ENCODE data around the gene DUSP16. TPM values are rescaled to one million over a fixed set of nuclear protein-coding genes. Genes with fewer than 3 reads are reported as not detected.

Gene DUSP16
- total RNA-seq, 1 experiment from 2014 or later = 10.6 TPM

GRCh38 chr12:12470751-12471306 lies 91.8 kb downstream of the DUSP16 start:
- TF ChIP-seq CTCF (conservative IDR thresholded peaks at IDR 0.05; ENCODE audit: low read depth, low read length) (no peak), EZH2 (IDR thresholded peaks at IDR 0.05; ENCODE audit: borderline replicate concordance, low read depth, low read length, poor library complexity, severe bottlenecking) (no peak)
- CTCF ChIA-PET = no interaction called here
- Histone ChIP-seq H3K4me1 (ENCODE audit: insufficient read depth, low read length, poor library complexity, severe bottlenecking) (no peaks in the 10 kb centered on the region), H3K27me3 (replicated peaks; ENCODE audit: insufficient read depth, low read depth, low read length, poor library complexity) (no peaks in the 10 kb centered on the region), H3K9me3 (ENCODE audit: low read depth, low read length, poor library complexity, severe bottlenecking) (no peaks in the 10 kb centered on the region), H3K4me3 (ENCODE audit: low read depth, low read length, poor library complexity, severe bottlenecking) (no peak overlapping the region), H3K27ac (ENCODE audit: low read depth, low read length, poor library complexity, severe bottlenecking) (no peak overlapping the region), H3K36me3 (ENCODE audit: insufficient read depth, low read length, poor library complexity, severe bottlenecking) (no peaks in the 10 kb centered on the region)
- no TSS peak for BruUV-seq (replicated peaks)
- no peak for DNase-seq (ENCODE audit: low spot score)
- intact Hi-C loops (cut with micrococcal nuclease; ENCODE audit: unreplicated experiment) = no loop called here
- POLR2A ChIA-PET (ENCODE audit: low non-redundant PET) = no interaction called here

- Histone ChIP-seq H3K27me3 (replicated peaks; ENCODE audit: insufficient read depth, low read depth, low read length, poor library complexity) (no peaks in the 10 kb centered on the region), H3K4me1 (ENCODE audit: insufficient read depth, low read length, poor library complexity, severe bottlenecking) (no peaks in the 10 kb centered on the region), H3K9me3 (ENCODE audit: low read depth, low read length, poor library complexity, severe bottlenecking) (no peaks in the 10 kb centered on the region), H3K4me3 (ENCODE audit: low read depth, low read length, poor library complexity, severe bottlenecking) (no peak overlapping the region), H3K36me3 (ENCODE audit: insufficient read depth, low read length, poor library complexity, severe bottlenecking) (no peaks in the 10 kb centered on the region), H3K27ac (ENCODE audit: low read depth, low read length, poor library complexity, severe bottlenecking) (no peak overlapping the region)
- DNase-seq (ENCODE audit: low spot score) = no peak
- no peak for TF ChIP-seq CTCF (conservative IDR thresholded peaks at IDR 0.05; ENCODE audit: low read depth, low read length)
- TF ChIP-seq EZH2 (IDR thresholded peaks at IDR 0.05; ENCODE audit: borderline replicate concordance, low read depth, low read length, poor library complexity, severe bottlenecking) = no peak
- intact Hi-C loops (cut with micrococcal nuclease; ENCODE audit: unreplicated experiment) = no loop called here
- CTCF ChIA-PET = no interaction called here
- no TSS peak for BruUV-seq (replicated peaks)
- POLR2A ChIA-PET (ENCODE audit: low non-redundant PET) = no interaction called here
Observed at GRCh38 chr12:12469386-12469785, 93.3 kb downstream of the DUSP16 start.

- H3K27ac ChIP-seq (ENCODE audit: low read depth, low read length, poor library complexity, severe bottlenecking) = no peak overlapping the region
- no peaks in the 10 kb centered on the region for H3K27me3 ChIP-seq (replicated peaks; ENCODE audit: insufficient read depth, low read depth, low read length, poor library complexity)
- H3K4me3 ChIP-seq (ENCODE audit: low read depth, low read length, poor library complexity, severe bottlenecking) = no peak overlapping the region
- TF ChIP-seq CTCF (conservative IDR thresholded peaks at IDR 0.05; ENCODE audit: low read depth, low read length) (no peak), EZH2 (IDR thresholded peaks at IDR 0.05; ENCODE audit: borderline replicate concordance, low read depth, low read length, poor library complexity, severe bottlenecking) (no peak)
- no TSS peak for BruUV-seq (replicated peaks)
- no peaks in the 10 kb centered on the region for H3K9me3 ChIP-seq (ENCODE audit: low read depth, low read length, poor library complexity, severe bottlenecking)
- DNase-seq (ENCODE audit: low spot score) = no peak
- intact Hi-C loops (cut with micrococcal nuclease; ENCODE audit: unreplicated experiment) = no loop called here
- no peaks in the 10 kb centered on the region for H3K4me1 ChIP-seq (ENCODE audit: insufficient read depth, low read length, poor library complexity, severe bottlenecking)
- no peaks in the 10 kb centered on the region for H3K36me3 ChIP-seq (ENCODE audit: insufficient read depth, low read length, poor library complexity, severe bottlenecking)
- POLR2A ChIA-PET (ENCODE audit: low non-redundant PET) = interaction anchor here (0.6 kb wide), 1 partner anchor 821 kb away, joined by 7 read pairs; no protein-coding TSS in a partner anchor
- CTCF ChIA-PET = no interaction called here
Observed at GRCh38 chr12:12468575-12468974, 94.1 kb downstream of the DUSP16 start.
